ENCODE results near the gene SHISA9.

Gene SHISA9

GRCh38 chr16:13095061-13095460, 193.7 kb downstream of the SHISA9 start:
- TF ChIP-seq, protein P1, sequence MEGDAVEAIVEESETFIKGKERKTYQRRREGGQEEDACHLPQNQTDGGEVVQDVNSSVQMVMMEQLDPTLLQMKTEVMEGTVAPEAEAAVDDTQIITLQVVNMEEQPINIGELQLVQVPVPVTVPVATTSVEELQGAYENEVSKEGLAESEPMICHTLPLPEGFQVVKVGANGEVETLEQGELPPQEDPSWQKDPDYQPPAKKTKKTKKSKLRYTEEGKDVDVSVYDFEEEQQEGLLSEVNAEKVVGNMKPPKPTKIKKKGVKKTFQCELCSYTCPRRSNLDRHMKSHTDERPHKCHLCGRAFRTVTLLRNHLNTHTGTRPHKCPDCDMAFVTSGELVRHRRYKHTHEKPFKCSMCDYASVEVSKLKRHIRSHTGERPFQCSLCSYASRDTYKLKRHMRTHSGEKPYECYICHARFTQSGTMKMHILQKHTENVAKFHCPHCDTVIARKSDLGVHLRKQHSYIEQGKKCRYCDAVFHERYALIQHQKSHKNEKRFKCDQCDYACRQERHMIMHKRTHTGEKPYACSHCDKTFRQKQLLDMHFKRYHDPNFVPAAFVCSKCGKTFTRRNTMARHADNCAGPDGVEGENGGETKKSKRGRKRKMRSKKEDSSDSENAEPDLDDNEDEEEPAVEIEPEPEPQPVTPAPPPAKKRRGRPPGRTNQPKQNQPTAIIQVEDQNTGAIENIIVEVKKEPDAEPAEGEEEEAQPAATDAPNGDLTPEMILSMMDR (IDR thresholded peaks at IDR 0.05) = no peak
- no peak for DNase-seq (ENCODE audit: low spot score)
- no peak overlapping the region for H3K27ac ChIP-seq
- H3K4me3 ChIP-seq = no peak overlapping the region

- no peak for DNase-seq (ENCODE audit: low spot score)
- TF ChIP-seq, protein P1 (IDR thresholded peaks at IDR 0.05) = no peak
- H3K27ac ChIP-seq = no peak overlapping the region
- no peak overlapping the region for H3K4me3 ChIP-seq
Observed at GRCh38 chr16:13098536-13098935, 197.1 kb downstream of the SHISA9 start.

DNA sequence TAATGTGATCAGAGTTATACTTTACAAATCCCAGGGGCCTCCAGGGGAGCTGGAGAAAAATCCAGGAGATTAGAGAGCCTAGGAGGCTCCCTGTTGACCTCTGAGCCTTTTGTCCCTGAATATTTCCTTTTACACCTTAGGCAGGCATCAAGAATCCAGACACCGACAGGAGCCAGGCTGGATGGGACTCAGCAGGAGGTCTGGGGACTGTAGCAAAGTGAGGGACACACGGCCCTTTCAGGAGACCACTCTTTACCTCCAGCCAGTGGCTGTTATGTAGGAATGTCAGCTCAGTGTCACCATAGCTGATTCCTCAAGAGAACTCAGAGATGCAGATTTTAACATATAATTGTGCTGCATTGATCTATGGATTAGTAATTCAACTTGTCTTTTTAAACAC, 198.4 kb downstream of the SHISA9 start:
- Histone ChIP-seq H3K4me3 (no peak overlapping the region), H3K27ac (no peak overlapping the region)
- DNase-seq (ENCODE audit: low spot score) = no peak
- TF ChIP-seq, protein P1 (IDR thresholded peaks at IDR 0.05) = no peak

- H3K4me3 ChIP-seq = no peak overlapping the region
- TF ChIP-seq, protein P1 (IDR thresholded peaks at IDR 0.05) = no peak
- H3K27ac ChIP-seq = no peak overlapping the region
- DNase-seq (ENCODE audit: low spot score) = no peak
Observed at GRCh38 chr16:13100970-13101369, 199.6 kb downstream of the SHISA9 start.

DNA sequence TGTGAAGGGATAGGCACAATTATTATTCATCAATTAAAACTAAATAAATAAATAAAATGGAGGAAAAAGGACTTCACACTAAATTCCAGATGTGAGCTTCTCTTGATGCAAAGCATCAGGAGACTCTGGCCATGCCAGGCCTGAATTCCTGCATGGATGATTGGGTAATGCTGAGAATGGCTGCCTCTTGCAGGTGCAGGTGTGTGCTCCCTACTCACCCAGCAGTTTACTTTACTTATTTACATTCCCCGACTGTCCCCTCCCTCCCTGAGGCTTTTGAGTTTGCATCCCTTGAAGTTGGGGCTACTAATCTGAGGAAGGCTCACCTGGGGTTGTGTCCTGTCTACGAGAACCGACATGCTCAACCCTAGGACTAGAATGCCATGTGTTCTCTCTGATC, 200.4 kb downstream of the SHISA9 start:
- no peak overlapping the region for H3K27ac ChIP-seq
- TF ChIP-seq, protein P1 (IDR thresholded peaks at IDR 0.05) = no peak
- no peak overlapping the region for H3K4me3 ChIP-seq
- DNase-seq (ENCODE audit: low spot score) = no peak

GRCh38 chr16:13102401-13102800, 201.0 kb downstream of the SHISA9 start:
- Histone ChIP-seq H3K4me3 (no peak overlapping the region), H3K27ac (no peak overlapping the region)
- DNase-seq (ENCODE audit: low spot score) = no peak
- TF ChIP-seq, protein P1 (IDR thresholded peaks at IDR 0.05) = no peak

GRCh38 chr16:13103831-13104530, 202.6 kb downstream of the SHISA9 start:
- DNase-seq (ENCODE audit: low spot score) = no peak
- Histone ChIP-seq H3K4me3 (no peak overlapping the region), H3K27ac (no peak overlapping the region)
- TF ChIP-seq, protein P1 (IDR thresholded peaks at IDR 0.05) = no peak
